Vagina (tissue), 2 donors: Measurements from ENCODE around the gene BCAS3.

ENCODE experiments used
- CTCF ChIP-seq, 3 experiments: fragments of 450-650 bp in 2 of 3; fragments of 200-600 bp in 1 of 3; sonication (generic) in 1 of 3; IDR thresholded peaks; one replicate each; pipeline ENCODE4 v1.5.1; 2017 to 2019; ENCODE audit warnings: antibody characterized with exemption in 3 of 3, mild to moderate bottlenecking in 2 of 3, moderate library complexity in 2 of 3
- POLR2A ChIP-seq, 2 donors: fragments of 450-650 bp; IDR thresholded peaks; one replicate each; pipeline ENCODE4 v1.6.1; 2017; ENCODE audit warnings: antibody characterized with exemption in 2 of 2, mild to moderate bottlenecking in 2 of 2, moderate library complexity in 2 of 2

DNA sequence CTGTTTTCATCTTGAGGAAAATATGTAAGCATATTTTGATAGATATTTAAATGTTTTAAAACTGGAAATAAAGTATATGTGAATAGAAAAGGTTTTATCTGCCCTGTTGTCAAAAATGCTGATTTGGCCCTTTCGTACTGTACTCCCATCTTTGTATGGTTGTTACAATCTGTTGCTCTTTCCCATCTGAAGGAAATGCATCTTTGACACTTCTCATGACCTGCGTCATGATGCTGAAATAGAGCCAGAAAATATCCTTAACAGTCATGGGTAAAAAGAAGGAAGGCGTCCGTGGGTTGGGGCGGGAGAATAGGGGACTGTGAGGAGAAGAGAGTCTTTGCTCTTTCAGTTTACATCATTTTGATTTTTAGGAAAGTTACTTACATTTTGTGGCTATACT, 327.7 kb downstream of the BCAS3 start:
- no peak for TF ChIP-seq CTCF (IDR thresholded peaks at IDR 0.05)
- TF ChIP-seq POLR2A (IDR thresholded peaks at IDR 0.05), result no peak
